Measurements from ENCODE around the gene EIF4E2.

GRCh38 chr2:232584238-232584637 lies 33.7 kb downstream of the EIF4E2 start:
- TF ChIP-seq, protein P1, sequence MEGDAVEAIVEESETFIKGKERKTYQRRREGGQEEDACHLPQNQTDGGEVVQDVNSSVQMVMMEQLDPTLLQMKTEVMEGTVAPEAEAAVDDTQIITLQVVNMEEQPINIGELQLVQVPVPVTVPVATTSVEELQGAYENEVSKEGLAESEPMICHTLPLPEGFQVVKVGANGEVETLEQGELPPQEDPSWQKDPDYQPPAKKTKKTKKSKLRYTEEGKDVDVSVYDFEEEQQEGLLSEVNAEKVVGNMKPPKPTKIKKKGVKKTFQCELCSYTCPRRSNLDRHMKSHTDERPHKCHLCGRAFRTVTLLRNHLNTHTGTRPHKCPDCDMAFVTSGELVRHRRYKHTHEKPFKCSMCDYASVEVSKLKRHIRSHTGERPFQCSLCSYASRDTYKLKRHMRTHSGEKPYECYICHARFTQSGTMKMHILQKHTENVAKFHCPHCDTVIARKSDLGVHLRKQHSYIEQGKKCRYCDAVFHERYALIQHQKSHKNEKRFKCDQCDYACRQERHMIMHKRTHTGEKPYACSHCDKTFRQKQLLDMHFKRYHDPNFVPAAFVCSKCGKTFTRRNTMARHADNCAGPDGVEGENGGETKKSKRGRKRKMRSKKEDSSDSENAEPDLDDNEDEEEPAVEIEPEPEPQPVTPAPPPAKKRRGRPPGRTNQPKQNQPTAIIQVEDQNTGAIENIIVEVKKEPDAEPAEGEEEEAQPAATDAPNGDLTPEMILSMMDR (IDR thresholded peaks at IDR 0.05; ENCODE audit: low read depth, low read length), result no peak
- no peak for TF ChIP-seq EZH2phosphoT487 (IDR thresholded peaks at IDR 0.05; ENCODE audit: low read depth)

All from OCI-LY3 (cell line).